HG03066 (cell line): ENCODE measurements around the gene MBP.

Experiments
- ATAC-seq: cut with Tn5 transposase; IDR thresholded peaks from one replicate; pipeline ENCODE4 v1.9.1; 2021; ENCODE audit warnings: low read depth; ENCODE audit not compliant: unreplicated experiment

The MBP gene

DNA sequence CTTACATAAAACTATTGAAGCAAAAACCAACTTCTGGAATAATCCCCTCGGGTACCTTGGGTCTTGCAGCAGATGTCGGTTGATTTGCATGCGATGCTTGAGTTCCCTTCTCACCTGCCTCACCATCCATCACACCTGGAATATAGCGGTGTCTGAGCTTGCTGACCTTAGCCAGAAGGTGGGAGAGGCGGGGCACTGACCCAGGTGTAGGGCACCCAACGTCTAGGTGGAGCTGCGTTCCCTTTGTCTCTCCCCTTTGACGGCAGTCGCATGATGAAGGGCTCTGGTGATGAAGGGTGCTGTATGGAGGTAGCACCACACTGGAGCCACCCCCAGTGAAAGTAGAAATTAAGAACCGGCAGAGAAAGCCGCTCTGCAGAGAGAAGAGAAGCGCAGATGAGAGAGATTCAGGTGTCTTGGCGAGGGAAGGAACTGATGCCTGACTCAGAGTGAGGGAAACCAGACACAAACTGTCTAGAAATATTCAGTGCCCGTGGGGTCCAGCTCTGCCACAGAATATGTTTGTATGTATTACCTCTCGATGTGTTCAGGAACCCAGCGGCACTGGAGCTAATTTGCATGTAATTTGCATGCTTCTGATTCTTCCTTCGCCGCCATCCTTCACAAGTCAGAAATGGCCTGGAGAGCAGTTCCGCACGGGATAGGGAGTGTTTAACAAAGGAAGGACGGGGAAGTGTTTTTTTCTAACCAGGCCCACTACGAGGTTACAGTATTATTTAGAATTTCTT lies 19.4 kb upstream of the MBP start:
- no peak for ATAC-seq

DNA sequence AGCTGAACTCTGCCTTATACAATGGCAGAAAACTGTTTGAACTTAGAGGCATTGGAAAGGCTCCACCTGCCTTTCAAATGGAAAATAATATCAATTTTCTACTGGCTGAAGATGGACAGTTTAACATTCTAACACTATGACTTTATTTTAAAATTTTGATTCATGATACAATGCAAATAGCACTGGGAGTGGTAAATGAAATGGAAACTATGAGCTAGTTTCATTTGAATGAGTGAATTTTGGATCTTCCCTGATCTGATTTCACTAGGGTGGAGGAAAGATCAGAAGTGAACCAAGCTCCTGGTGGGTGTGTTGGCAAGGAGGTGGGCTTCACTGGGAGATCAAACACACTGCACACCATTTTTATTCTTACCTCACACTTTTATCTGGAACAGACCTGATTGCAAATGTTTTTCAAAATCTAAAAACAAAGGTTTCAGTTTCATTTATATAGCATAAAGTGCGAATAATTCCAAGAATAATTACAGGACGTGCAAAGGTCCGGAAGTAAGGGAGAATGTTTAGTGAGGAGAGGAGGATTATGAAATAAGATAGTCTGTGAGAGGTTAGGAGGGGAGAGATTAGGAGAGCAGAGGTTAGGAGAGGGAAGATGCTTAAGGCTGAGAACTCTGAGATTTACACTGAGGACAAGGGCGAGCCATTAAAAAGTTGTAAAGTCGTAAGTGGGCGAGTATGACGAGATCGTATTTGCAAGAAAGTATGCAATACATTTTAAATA lies 18.6 kb upstream of the MBP start:
- ATAC-seq = no peak

DNA sequence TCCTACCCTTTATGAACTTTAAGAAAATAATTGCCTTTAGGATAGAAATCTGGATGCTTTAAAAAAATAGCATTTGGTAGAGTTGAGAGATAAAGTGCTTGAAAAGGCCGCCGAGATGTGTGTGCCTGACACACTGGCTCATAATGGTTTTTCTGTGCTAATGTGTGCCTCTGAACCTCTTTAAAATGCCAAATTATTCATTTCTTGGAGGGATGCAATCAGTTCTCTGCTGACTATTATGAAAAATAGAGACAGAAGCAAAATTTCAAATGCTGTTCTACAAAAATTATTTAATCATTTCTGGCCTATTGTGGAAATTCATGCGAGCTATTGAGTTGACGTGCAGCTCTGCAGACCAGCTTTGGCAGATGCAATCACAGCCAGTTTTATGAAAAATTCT lies 18.0 kb upstream of the MBP start:
- no peak for ATAC-seq

DNA sequence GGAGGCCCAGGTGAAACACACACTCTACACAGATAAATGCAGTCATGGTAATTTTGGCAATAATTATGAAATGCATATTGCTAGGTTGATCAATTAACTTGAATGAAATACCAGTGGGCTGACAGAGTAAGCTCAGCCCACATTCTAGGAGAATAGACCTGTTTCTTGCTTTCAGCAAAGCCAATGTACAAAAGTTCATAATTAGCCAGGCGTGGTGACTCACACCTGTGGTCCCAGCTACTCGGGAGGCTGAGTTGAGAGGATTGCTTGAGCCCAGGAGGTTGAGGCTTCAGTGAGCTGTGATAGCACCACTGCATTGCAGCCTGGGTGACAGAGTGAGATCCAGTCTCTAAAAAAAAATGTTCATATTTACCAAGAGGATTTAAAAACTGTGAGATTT lies 15.7 kb upstream of the MBP start:
- ATAC-seq = no peak

DNA sequence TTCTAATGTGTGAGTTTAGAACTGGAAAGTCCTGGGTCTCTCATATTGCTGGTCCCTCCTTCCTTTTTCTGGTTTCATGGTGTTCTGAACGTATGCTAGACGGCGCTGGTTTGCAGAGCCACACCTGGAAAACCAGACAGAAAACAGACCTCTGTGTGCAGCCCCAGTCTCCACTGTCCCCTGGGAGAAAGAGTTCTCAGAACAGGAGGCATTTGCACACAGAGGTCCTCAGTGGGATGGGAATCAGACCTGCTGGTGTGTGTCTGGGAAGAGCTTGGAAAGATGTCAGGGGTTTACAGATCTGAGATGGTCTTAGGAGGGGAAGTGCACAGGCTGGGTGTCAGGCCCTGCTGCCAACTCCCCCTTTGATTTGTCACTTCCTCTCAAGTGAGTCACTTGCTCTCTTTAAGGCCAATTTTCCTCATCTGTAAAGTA lies 14.9 kb upstream of the MBP start:
- ATAC-seq = no peak

DNA sequence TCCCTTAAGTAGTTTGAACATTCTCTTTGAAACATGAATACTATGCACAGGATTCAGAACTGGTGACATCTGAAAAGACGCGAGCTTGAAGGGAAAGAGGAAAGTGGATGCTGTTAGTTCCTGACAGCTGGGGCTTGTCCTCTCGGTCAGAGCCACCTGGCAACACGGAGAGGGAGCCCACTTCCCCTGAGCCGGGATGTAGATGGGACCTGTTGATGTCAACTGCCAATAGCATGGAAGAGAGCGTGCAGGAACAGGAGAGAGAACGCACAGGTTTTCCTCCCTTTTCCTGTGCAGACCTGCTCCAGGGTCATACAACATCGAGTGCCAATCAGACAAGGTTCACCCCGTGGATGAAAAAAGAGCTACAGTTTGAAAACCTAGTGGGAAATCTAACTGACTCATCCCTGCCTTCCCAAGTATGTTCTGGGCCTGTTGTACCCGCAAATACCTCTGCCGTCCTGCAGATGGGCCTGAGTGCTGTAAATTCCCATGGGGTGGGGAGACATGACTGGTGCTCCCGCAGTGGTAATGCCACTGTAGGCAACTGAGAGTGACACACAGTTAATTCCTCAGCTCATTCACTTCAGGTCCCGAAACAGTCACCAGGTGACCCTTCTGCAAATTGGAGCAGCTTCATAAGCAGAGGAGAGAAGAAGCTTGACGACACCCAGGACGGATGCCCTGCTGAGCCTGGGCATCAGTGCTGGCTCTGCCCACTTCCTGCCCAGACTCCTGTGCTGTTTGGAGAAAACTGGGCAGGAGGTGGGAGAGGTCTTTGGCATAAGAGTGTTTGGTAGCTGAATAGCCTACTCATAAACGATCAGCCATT lies 13.9 kb upstream of the MBP start:
- ATAC-seq = no peak

DNA sequence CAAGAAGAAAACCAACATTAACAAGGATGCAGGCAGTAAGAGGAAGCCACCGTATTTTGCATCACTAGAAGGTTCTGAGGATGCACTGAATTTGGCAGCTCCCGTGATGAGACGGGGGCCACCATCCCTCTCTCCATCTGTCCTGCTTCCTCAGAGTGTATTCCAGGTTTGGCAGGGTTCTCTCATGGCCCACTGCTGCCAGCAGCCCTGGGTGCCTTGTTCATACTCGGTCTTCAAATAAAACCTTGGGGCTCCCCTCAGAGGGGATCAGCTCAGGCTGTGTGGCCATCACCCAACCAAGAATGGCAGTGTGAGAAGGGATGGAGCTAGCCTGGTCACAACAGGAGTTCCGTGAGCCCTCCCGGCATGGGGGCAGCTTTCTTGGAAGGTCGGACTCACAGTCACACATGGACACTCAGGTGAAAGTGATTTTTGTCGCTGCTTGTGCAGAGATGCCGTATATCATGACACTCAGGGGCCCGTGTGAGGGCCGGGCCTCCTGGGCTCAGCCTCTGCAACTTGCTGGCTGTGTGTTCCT lies 12.8 kb upstream of the MBP start:
- no peak for ATAC-seq

DNA sequence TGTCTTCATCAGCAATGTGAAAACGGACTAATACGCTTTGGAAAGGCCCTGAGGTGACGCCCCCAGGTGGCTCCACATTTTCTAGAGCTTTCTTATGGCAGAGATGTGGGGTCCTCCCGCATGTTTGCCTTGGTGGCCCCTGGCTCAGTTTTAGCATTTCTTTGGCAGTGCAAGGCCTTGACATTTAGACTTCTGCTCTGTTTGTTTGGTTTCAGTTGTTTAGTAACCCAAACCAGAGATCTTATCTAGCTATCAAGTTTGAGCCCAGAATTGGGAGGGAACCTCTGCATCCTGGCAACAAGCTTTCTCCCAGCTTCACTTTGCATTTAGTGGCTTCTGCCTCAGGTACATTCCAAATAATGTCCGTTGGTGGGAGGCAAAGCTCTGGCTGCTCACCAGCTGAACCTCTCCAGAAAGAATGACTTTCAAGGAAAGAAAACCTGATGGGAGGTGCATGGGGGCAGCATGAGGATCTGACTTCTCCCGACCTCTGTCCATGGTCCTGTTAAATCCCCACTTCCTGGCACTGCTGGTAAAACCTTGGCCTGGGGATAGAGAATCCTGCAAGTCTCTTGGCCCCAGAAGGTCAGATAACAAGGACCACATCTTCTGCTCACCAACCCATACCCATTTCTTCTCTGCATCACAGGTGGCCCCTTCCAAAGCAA lies 12.0 kb upstream of the MBP start:
- ATAC-seq = no peak

DNA sequence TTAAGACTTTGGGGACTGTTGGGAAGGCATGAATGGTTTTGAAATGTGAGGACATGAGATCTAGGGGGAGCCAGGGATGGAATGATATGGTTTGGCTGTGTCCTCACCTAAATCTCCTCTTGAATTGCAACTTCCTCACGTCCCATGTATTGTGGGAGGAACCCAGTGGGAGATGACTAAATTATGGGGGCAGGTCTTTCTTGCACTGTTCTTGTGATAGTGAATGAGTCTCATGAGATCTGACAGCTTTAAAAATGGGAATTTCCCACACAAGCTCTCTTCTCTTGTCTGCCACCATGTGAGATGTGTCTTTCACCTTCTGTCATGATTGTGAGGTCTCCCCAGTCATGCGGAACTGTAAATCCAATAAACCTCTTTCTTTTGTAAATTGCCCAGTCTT lies 11.5 kb upstream of the MBP start:
- no peak for ATAC-seq

DNA sequence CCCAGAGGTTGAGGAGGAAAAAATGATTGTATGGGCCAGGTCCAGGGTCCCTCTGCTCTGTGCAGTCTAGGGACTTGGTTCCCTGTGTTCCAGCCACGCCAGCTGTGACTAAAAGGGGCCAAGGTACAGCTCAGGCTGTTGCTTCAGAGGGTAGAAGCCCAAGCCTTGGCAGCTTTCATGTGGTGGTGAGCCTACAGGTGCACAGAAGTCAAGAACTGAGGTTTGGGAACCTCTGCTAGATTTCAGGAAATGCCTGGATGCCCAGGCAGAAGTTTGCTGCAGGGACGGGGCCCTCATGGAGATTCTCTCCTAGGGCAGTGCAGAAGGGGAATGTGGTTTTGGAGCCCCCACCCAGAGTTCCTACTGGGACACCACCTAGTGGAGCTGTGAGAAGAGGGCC lies 10.6 kb upstream of the MBP start:
- ATAC-seq = no peak

DNA sequence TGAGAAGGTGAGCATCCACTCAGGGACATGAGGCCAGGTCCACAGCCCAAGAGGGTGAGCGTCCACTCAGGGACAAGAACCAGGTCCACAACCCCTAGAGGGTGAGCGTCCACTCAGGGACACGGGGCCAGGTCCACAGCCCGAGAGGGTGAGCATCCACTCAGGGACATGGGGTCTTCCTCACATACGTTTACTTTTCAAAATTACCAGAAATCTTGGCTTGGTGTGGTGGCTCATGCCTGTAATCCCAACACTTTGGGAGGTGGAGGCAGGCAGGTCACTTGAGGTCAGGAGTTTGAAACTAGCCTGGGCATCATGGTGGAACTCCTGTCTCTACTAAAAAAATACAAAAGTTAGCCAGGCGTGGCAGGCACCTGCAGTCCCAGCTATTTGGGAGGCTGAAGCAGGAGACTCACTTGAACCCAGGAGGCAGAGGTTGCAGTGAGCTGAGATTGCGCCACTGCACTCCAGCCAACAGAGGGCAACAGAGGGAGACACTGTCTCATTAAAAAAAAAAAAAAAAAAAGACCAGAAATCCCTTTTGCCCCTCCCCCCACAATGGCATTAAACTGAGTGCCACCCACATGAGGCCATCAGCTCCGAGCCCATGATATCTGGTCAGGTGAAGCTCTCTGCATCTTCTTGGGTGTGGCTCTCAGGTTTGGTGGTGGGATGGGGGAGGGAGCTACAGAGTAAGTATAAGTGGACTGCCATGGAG lies 9.0 kb upstream of the MBP start:
- no peak for ATAC-seq

DNA sequence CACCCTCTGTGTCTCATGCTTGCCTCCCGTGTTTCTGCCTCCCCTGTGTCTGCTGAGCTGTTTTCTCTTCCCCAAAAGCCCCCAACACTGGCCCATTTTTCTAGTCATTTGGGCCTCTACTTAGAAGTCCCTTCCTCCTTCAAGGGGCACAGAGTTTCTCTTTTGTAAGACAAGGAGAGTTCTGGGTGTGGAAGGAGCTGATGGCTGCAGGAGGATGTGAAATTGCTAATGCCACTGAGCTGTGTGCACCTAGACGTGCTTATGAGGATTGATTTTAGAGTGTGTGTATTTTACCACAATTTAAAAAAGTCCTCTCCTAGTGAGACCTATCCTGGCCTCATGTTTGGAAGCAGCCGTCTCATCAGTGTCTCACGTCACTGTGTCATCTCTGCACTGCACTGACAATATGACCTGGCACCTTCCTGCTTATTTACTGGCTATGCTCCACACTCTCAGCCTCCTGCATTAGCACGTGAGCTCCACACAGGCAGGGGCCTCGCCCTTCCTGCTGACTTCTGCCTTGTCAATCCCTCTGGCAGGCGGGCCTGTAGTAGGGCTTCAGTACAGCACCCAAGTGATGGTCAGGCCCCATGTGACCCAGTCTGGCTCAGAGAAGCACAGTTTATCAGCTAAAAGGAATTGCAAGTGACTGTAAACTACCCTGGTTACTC lies 8.0 kb upstream of the MBP start:
- no peak for ATAC-seq

DNA sequence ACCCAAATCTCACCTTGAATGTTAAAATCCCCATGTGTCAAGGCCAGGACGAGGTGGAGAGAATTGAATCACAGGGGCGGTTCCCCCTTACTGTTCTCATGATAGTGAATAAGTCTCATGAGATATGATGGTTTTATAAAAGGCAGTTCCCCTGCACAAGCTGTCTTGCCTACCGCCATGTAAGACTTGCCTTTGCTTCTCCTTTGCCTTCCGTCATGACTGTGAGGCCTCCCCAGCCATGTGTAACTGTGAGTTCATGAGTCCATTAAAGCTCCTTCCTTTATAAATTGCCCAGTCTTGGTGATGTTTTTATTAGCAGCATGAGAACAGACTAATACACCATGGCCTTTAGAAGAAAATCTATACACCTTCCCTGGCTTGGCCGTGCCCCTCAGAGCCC lies 7.4 kb upstream of the MBP start:
- no peak for ATAC-seq

DNA sequence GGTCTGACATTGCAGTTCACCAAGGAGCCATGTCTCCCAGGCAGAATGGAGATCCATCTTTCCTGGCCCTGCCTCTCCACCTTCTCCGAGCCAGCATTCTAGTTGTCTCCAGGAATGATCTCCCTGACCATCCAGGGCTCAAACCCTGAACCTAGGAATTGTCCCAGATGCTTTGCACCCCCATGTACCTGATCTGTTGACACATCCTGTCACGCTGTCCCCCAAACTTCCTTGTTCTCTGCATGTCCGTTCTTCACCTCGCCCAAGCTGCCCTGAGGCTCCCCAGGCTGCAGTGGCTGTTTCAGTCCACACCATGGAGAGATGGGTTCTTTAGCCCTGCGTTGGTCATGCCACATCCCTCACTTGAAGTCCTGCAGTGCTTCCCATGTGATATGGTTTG lies 7.0 kb upstream of the MBP start:
- no peak for ATAC-seq

DNA sequence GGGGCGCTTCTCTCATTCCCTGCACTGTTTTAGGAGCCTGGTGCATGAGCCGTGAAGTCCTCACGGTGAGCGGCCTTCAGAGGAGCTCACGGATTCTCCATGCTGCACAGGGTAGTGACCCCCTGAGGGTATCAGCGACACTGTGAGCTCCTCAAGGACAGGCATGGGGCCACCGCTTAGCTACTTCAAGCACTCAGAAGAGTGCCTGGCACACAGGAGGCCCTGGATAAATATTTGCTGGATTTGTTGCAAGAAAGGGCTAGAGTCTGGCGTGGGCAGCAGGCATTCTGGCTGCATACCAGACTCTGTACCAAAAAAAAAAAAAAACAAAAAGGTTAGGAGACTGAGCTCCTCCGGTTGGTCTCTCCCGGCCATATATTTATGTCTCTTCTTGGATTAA lies 5.7 kb upstream of the MBP start:
- no peak for ATAC-seq

DNA sequence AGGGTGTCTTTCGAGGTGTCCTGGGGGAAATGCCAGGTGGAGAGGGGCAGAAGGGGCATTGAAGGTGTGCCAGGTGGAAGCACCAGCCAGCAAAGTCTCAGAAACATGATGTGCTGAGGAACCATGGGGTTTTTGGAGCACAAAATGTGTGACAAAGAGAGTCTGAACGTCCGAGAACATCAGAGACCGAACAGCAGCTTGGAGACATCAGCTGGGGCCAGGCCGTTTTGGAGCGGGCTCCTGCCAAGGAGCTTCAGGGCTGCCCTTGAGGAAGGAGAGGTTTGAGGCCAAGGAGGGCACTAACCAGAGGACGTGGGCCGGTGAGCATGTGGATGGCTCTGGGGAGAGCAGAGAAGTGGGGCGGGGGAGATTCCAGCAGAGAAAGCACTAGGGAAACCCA lies 5.3 kb upstream of the MBP start:
- no peak for ATAC-seq

DNA sequence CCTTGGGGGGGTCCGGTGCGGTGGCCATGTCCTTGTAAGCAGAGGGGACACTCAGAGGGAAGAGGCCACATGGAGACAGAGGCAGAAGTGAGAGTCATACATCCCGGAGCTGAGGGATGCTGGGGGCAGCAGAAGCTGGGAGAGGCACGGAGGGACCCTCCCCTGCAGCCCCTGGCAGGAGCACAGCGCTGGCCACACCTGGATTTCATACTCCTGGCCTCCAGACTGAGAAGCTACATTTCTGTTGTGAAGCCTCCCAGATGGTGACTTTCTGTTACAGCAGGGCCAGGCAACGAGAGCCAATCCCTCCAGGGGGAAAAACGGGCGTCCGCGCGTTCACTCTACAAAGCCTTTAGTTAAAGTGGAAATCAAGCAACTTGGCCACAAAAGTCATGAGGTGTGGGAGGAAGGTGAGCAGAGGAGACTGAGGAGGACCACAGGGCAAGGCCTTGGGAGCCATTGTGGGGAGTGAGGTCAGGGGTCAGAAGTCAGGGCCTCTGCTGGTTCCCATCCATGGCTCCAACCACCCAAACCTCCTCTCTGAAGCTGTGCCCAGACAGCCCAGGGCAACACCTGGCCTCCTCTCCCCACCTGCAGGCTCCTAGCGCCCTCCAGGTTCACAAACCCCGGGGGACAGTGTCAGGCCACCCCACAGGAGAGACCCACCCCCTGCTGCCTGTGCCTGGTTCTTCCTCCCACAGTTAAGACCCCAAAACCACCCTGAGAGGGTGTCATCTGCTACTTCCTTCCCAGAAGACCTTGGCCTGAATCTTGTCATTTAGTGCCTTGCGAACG lies 4.5 kb upstream of the MBP start:
- ATAC-seq = no peak

DNA sequence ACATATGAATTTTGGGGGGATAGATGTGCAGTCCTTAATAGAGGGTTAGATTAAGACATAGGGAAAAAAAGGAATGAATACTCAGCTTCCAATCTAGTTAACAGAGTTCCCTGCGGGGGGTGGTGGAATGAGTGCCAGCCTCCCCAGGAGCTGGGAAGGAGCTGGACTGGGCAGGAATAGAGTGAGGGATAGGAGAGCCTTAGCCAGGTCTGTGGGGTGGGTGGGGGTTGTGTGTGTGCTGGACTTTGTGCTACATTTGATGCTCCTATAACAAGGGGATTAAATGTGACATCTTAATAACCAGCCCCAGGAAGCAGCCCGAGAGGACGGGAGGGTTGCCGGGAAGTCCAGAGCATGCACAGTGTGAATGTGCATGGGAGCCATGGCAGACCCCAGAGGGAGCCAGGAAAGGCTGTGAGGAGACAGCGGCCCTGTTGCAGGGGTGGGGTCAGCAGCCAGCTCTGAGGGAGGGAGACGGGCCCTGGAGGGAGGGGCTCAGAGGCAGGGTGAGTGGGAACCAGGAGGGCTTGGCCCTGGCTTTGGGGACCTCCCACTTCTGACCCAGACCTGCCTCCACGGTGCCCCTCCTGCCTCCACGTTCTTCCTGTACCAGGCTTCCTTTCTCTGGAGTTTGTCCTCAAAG lies 3.6 kb upstream of the MBP start:
- ATAC-seq = no peak
